Trophoblast cell (in vitro differentiated cells and primary cell): ENCODE data around the gene G6PD.

Experiments used
- DNase-seq, 2 donors: peaks; one replicate each; pipeline ENCODE4 v3.0.0-alpha.2; 2016
- H2AFZ ChIP-seq: 2 replicates; pipeline ENCODE4 v1.6.1; 2013; ENCODE audit warnings: low read length, moderate library complexity, mild to moderate bottlenecking; ENCODE audit not compliant: insufficient read depth, poor library complexity
- H2AK5ac ChIP-seq: 2 replicates; pipeline ENCODE4 v1.6.1; 2013; ENCODE audit warnings: mild to moderate bottlenecking, low read length
- H2BK120ac ChIP-seq: 2 replicates; pipeline ENCODE4 v1.6.1; 2013; ENCODE audit warnings: low read length, mild to moderate bottlenecking, moderate library complexity; ENCODE audit not compliant: insufficient read depth, poor library complexity
- H2BK12ac ChIP-seq: 2 replicates; pipeline ENCODE4 v1.6.1; 2013; ENCODE audit warnings: mild to moderate bottlenecking, low read length, moderate library complexity
- H2BK5ac ChIP-seq: 2 replicates; pipeline ENCODE4 v1.6.1; 2013; ENCODE audit warnings: low read length, low read depth, moderate library complexity, mild to moderate bottlenecking; ENCODE audit not compliant: poor library complexity
- H3K14ac ChIP-seq: 2 replicates; pipeline ENCODE4 v1.6.1; 2013; ENCODE audit warnings: mild to moderate bottlenecking, low read length
- H3K18ac ChIP-seq: 2 replicates; pipeline ENCODE4 v1.6.1; 2013; ENCODE audit warnings: mild to moderate bottlenecking, low read length
- H3K23ac ChIP-seq: 2 replicates; pipeline ENCODE4 v1.6.1; 2013; ENCODE audit warnings: low read length
- H3K27ac ChIP-seq: 2 replicates; pipeline ENCODE4 v1.5.1; 2013; ENCODE audit warnings: low read depth, mild to moderate bottlenecking, inconsistent platforms, low read length, moderate library complexity
- H3K27me3 ChIP-seq: 2 replicates; pipeline ENCODE4 v1.6.1; 2013; ENCODE audit warnings: inconsistent platforms, mild to moderate bottlenecking, low read length, moderate library complexity; ENCODE audit not compliant: insufficient read depth
- H3K36me3 ChIP-seq, 2 experiments: 1 replicate in 1 of 2; 2 replicates in 1 of 2; pipeline ENCODE4 v1.6.1; 2013; ENCODE audit warnings: low read length in 2 of 2, mild to moderate bottlenecking in 2 of 2, moderate library complexity in 1 of 2; ENCODE audit not compliant: insufficient read depth in 2 of 2, control insufficient read depth in 1 of 2
- H3K4ac ChIP-seq: 2 replicates; pipeline ENCODE4 v1.6.1; 2013; ENCODE audit warnings: low read depth, mild to moderate bottlenecking, low read length, moderate library complexity
- H3K4me1 ChIP-seq, 2 experiments: 1 replicate in 1 of 2; 2 replicates in 1 of 2; pipeline ENCODE4 v1.6.1; 2013; ENCODE audit warnings: low read length in 2 of 2, mild to moderate bottlenecking in 2 of 2, moderate library complexity in 1 of 2; ENCODE audit not compliant: insufficient read depth in 2 of 2, control insufficient read depth in 1 of 2
- H3K4me2 ChIP-seq: 2 replicates; pipeline ENCODE4 v1.6.1; 2013; ENCODE audit warnings: inconsistent platforms, mild to moderate bottlenecking, low read length, moderate library complexity
- H3K4me3 ChIP-seq: 2 replicates; pipeline ENCODE4 v1.5.1; 2013; ENCODE audit warnings: mild to moderate bottlenecking, low read depth, low read length, inconsistent platforms
- H3K79me1 ChIP-seq: one replicate; pipeline ENCODE4 v1.6.1; 2013; ENCODE audit warnings: low read length
- H3K79me2 ChIP-seq: 2 replicates; pipeline ENCODE4 v1.6.1; 2013; ENCODE audit warnings: low read length, mild to moderate bottlenecking; ENCODE audit not compliant: control insufficient read depth, insufficient read depth, poor library complexity
- H3K9ac ChIP-seq: 2 replicates; pipeline ENCODE4 v1.6.1; 2013; ENCODE audit warnings: mild to moderate bottlenecking, low read length
- H3K9me3 ChIP-seq: 2 replicates; pipeline ENCODE4 v1.6.1; 2013; ENCODE audit warnings: low read depth, mild to moderate bottlenecking, control low read depth, inconsistent platforms, low read length; ENCODE audit not compliant: insufficient read depth
- H4K12ac ChIP-seq: 2 replicates; pipeline ENCODE4 v1.6.1; 2013; ENCODE audit warnings: low read depth, mild to moderate bottlenecking, low read length, moderate library complexity
- H4K8ac ChIP-seq: 2 replicates; pipeline ENCODE4 v1.6.1; 2013; ENCODE audit warnings: low read depth, mild to moderate bottlenecking, low read length, moderate library complexity
- H4K91ac ChIP-seq: one replicate; pipeline ENCODE4 v1.6.1; 2013; ENCODE audit warnings: low read depth, mild to moderate bottlenecking, low read length, moderate library complexity
- WGBS: extraction: QIAGEN DNeasy Blood & Tissue Kit; methylation state at CpG from one replicate; pipeline ENCODE4 v1.1.7; 2013; ENCODE audit warnings: missing lambda C conversion rate; ENCODE audit not compliant: insufficient read length, insufficient coverage; ENCODE audit errors: extremely low coverage; 5-methylcytosine and 5-hydroxymethylcytosine counted together

The G6PD gene

GRCh38 chrX:154485150-154486051 lies 61.2 kb downstream of the G6PD start:
- H3K23ac ChIP-seq: no peak overlapping the region
- no peaks in the 10 kb centered on the region for H3K27me3 ChIP-seq
- peaks cover 31 to 34% of the 10 kb centered on the region in 2 experiments for H3K36me3 ChIP-seq
- no peak overlapping the region for H2BK12ac ChIP-seq
- no CpG with 5 or more reads among the region's 35 CpGs for WGBS
- no peak overlapping the region for H2BK120ac ChIP-seq
- H3K9ac ChIP-seq: peak overlapping the region; percentile 87
- peak in 1 of 2 donors; percentile 36 for DNase-seq
- H3K4ac ChIP-seq: peak overlapping the region; percentile 88
- H3K9me3 ChIP-seq: peaks cover 1% of the 10 kb centered on the region
- peak overlapping the region; percentile 92 for H3K27ac ChIP-seq
- peak overlapping the region; percentile 83 for H3K4me2 ChIP-seq
- H3K79me2 ChIP-seq: peaks cover 16% of the 10 kb centered on the region
- H3K4me3 ChIP-seq: peak overlapping the region; percentile 83
- peaks cover 12% of the 10 kb centered on the region for H3K79me1 ChIP-seq
- peak overlapping the region; percentile 88 for H2AK5ac ChIP-seq
- H4K91ac ChIP-seq: peak overlapping the region; percentile 96
- H2BK5ac ChIP-seq: no peak overlapping the region
- peak overlapping the region; percentile 28 for H2AFZ ChIP-seq
- H4K12ac ChIP-seq: peak overlapping the region; percentile 64
- peaks cover 20 to 22% of the 10 kb centered on the region in 2 experiments for H3K4me1 ChIP-seq
- peak overlapping the region; percentile 92 for H3K18ac ChIP-seq
- peak overlapping the region; percentile 90 for H3K14ac ChIP-seq
- peak overlapping the region; percentile 87 for H4K8ac ChIP-seq

DNA sequence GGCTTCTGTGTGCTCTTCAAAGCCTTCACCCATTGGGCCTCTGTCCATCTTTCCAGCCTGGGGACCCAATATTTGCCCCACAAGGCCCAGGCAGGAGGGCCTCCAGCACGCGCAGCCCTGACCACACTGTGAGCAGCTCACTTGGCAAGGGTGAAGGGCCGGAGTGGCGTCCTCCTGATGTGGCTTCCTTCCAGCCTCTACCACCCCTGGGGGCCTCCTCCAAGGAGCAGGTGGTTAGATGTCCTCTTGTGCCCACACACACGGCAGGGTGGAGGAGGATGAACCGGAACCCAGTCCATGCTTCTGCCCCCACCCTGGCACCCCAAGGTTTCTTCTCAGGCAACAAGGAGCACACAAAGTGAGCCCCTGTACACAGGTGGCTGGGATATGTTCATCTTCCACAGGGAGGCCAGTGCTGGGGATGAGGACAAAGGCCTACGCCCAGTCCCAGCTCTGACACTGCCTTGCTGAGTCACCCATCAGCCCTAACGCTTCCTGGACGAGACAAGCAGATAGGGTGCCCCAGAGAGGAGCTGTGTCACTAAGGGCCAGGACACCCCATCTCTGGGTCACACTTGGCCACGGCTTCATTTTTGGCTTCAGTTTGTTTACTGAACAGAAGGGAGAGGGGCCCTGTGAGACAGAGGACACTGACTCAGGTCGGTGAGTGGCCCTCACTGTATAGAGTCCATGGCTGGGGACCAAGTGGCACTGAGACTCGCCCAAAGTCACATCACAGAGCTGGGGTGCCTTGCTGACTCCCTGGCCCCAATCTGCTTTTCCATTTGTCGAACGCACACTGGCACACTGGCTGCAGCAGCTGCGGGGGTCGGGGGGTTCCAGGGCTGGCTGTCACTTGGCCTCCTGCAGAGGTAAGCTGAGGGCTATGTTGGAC lies 62.1 kb downstream of the G6PD start:
- Histone ChIP-seq H2AFZ (no peak overlapping the region), H3K36me3 (peaks cover 31 to 34% of the 10 kb centered on the region in 2 experiments), H3K79me2 (peaks cover 10% of the 10 kb centered on the region), H3K9me3 (peaks cover 1% of the 10 kb centered on the region), H3K18ac (no peak overlapping the region), H4K91ac (no peak overlapping the region), H3K4me2 (no peak overlapping the region), H2AK5ac (no peak overlapping the region), H3K27me3 (no peaks in the 10 kb centered on the region), H3K4me1 (peaks cover 18 to 20% of the 10 kb centered on the region in 2 experiments), H3K79me1 (peaks cover 7% of the 10 kb centered on the region), H3K4ac (no peak overlapping the region), H2BK12ac (no peak overlapping the region), H3K9ac (no peak overlapping the region), H4K12ac (peak overlapping the region; percentile 5), H3K14ac (no peak overlapping the region), H3K4me3 (no peak overlapping the region), H3K23ac (no peak overlapping the region), H3K27ac (no peak overlapping the region), H4K8ac (no peak overlapping the region), H2BK120ac (no peak overlapping the region), H2BK5ac (no peak overlapping the region)
- WGBS: no CpG with 5 or more reads among the region's 16 CpGs
- DNase-seq: no peak

GRCh38 chrX:154483325-154483724 lies 63.3 kb downstream of the G6PD start:
- no peaks in the 10 kb centered on the region for H3K27me3 ChIP-seq
- H4K91ac ChIP-seq: no peak overlapping the region
- H3K9me3 ChIP-seq: peaks cover 1% of the 10 kb centered on the region
- no peak overlapping the region for H4K8ac ChIP-seq
- no peak overlapping the region for H3K4me2 ChIP-seq
- no peak overlapping the region for H2AFZ ChIP-seq
- peaks cover 12 to 17% of the 10 kb centered on the region in 2 experiments for H3K4me1 ChIP-seq
- no peak overlapping the region for H2AK5ac ChIP-seq
- H3K36me3 ChIP-seq: peaks cover 24 to 29% of the 10 kb centered on the region in 2 experiments
- H3K14ac ChIP-seq: no peak overlapping the region
- WGBS: no CpG with 5 or more reads among the region's 7 CpGs
- peaks cover 6% of the 10 kb centered on the region for H3K79me2 ChIP-seq
- no peak overlapping the region for H3K4ac ChIP-seq
- no peak overlapping the region for H3K23ac ChIP-seq
- no peak overlapping the region for H2BK12ac ChIP-seq
- H4K12ac ChIP-seq: no peak overlapping the region
- H2BK5ac ChIP-seq: no peak overlapping the region
- no peak for DNase-seq
- no peak overlapping the region for H2BK120ac ChIP-seq
- H3K18ac ChIP-seq: no peak overlapping the region
- no peak overlapping the region for H3K27ac ChIP-seq
- H3K79me1 ChIP-seq: peaks cover 12% of the 10 kb centered on the region
- no peak overlapping the region for H3K4me3 ChIP-seq
- no peak overlapping the region for H3K9ac ChIP-seq

DNA sequence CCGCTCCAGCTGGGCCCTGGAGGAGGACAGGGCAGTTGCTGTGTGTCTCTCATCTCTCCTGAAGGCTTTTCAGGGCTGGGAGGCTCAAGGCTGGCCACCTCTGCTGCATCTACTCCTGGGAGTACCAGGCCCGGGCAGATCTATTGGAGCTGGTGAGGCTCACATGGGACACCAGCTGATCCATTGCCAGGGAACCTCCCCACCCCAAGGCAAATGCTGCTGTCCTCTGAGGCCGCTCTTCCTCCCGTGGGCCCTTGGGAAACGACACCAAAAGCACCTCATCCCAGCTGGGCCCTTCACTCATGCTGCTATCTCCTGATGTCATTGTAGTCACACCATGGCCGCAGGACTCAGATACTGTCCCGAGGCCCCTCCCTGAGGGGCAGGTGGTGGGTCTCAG lies 63.9 kb downstream of the G6PD start:
- WGBS: no CpG with 5 or more reads among the region's 7 CpGs

More for the DNA sequence above, 63.9 kb downstream of the G6PD start:
- Histone ChIP-seq H3K79me2 (peaks cover 6% of the 10 kb centered on the region), H3K4me2 (no peak overlapping the region), H3K36me3 (peaks cover 19 to 24% of the 10 kb centered on the region in 2 experiments), H4K12ac (no peak overlapping the region), H3K9me3 (no peaks in the 10 kb centered on the region), H2BK5ac (no peak overlapping the region), H3K4me3 (no peak overlapping the region), H2BK12ac (no peak overlapping the region), H3K4ac (no peak overlapping the region), H4K91ac (peak overlapping the region; percentile 11), H3K9ac (no peak overlapping the region), H3K23ac (no peak overlapping the region), H3K27me3 (no peaks in the 10 kb centered on the region), H3K79me1 (peaks cover 12% of the 10 kb centered on the region), H4K8ac (no peak overlapping the region), H3K27ac (no peak overlapping the region), H3K18ac (no peak overlapping the region), H2AK5ac (no peak overlapping the region), H2AFZ (no peak overlapping the region), H2BK120ac (no peak overlapping the region), H3K14ac (no peak overlapping the region), H3K4me1 (peaks cover 12 to 19% of the 10 kb centered on the region in 2 experiments)
- no peak for DNase-seq
